Sciatic nerve (tissue), 2 donors: Measurements from ENCODE around the gene RPUSD2. TPM values are rescaled to one million over a fixed set of nuclear protein-coding genes. Genes with fewer than 3 reads are reported as not detected.
"Not testable (repeated sequence)": the region's sequence is repeated elsewhere in the genome, so short reads cannot be mapped to it uniquely, and the experiment has no call there.

ENCODE experiments used
- ATAC-seq: fragments of 200-7000 bp; cut with Tn5 transposase; one replicate; pipeline ENCODE4 v1.9.1; 2020; ENCODE audit warnings: mild to moderate bottlenecking, moderate library complexity
- DNase-seq: peaks from one replicate; pipeline ENCODE4 v3.0.0-alpha.2; 2020; ENCODE audit warnings: low spot score
- intact Hi-C: fragments of 100-400 bp; cut with DNase I; formaldehyde crosslinking; loops from one replicate; pipeline ENCODE4 v1.14.2; 2022
- total RNA-seq: library from RNA; stranded (reverse); fragmentation: NEBNext Ultra II Directional; extraction: Animal tissue kit (Norgen Biotek cat#: 25700); gene quantifications from one replicate; pipeline ENCODE4 v1.2.1, GENCODE V29; 2021
- donor health status: DM: no; HTN: no; CAD: no.
- donor health status: DM: no; HTN: no; CAD: no.

Gene RPUSD2
- total RNA-seq, 1 donor from 2014 or later = 6.1 TPM

- no peak for DNase-seq
- intact Hi-C loops = no loop called here
- no peak for ATAC-seq
These were observed 5.7 kb upstream of the RPUSD2 start for GRCh38 chr15:40563426-40563825.

- DNase-seq = peak; percentile 96
- intact Hi-C loops = no loop called here
- ATAC-seq = peak; percentile 99
These were observed 4.3 kb upstream of the RPUSD2 start, which contains the start of gene CCDC32 for GRCh38 chr15:40564591-40565332. Gene CCDC32, minus strand, starts transcription at chr15:40565042. Its CDS starts 2,027 bp downstream, at chr15:40563015.

GRCh38 chr15:40565333-40566238 is 3.5 kb upstream of the RPUSD2 start:
- ATAC-seq (no peak), DNase-seq (no peak)
- intact Hi-C loops = no loop called here

- intact Hi-C loops = no loop called here
- ATAC-seq (no peak), DNase-seq (no peak)
These were observed 2.0 kb upstream of the RPUSD2 start for GRCh38 chr15:40567111-40567510.

- intact Hi-C loops = no loop called here
These were observed 6.0 kb downstream of the RPUSD2 start for GRCh38 chr15:40575113-40575512.

GRCh38 chr15:40576914-40577313 is 7.8 kb downstream of the RPUSD2 start:
- intact Hi-C loops, DNase-seq, ATAC-seq: not testable (repeated sequence)

More at GRCh38 chr15:40575113-40575512, 6.0 kb downstream of the RPUSD2 start:
- DNase-seq = no peak
- no peak for ATAC-seq

GRCh38 chr15:40578892-40579291 is 9.8 kb downstream of the RPUSD2 start:
- ATAC-seq = no peak
- intact Hi-C loops = no loop called here
- DNase-seq = no peak

GRCh38 chr15:40581796-40582195 is 12.7 kb downstream of the RPUSD2 start:
- DNase-seq, ATAC-seq, intact Hi-C loops: not testable (repeated sequence)

GRCh38 chr15:40582726-40583246 is 13.7 kb downstream of the RPUSD2 start:
- ATAC-seq (peak; percentile 72), DNase-seq (peak; percentile 57)
- intact Hi-C loops = no loop called here

GRCh38 chr15:40584191-40584590 is 15.1 kb downstream of the RPUSD2 start:
- intact Hi-C loops = no loop called here
- DNase-seq (no peak), ATAC-seq (no peak)

- intact Hi-C loops = no loop called here
- DNase-seq = no peak
- no peak for ATAC-seq
These were observed 21.6 kb downstream of the RPUSD2 start for GRCh38 chr15:40590667-40591050.

- ATAC-seq (no peak), DNase-seq (no peak)
- intact Hi-C loops = no loop called here
These were observed 22.3 kb downstream of the RPUSD2 start for GRCh38 chr15:40591389-40591788.

- ATAC-seq (no peak), DNase-seq (no peak)
- intact Hi-C loops = no loop called here
These were observed 24.1 kb downstream of the RPUSD2 start for GRCh38 chr15:40593165-40593564.

GRCh38 chr15:40593588-40594428 is 24.7 kb downstream of the RPUSD2 start, which contains the start of gene KNL1:
Gene KNL1, plus strand, starts transcription at chr15:40594249. Its CDS starts 8,683 bp downstream, at chr15:40602932.
- ATAC-seq (peak; percentile 97), DNase-seq (peak; percentile 94)
- intact Hi-C loops = no loop called here

- DNase-seq = no peak
These were observed 25.3 kb downstream of the RPUSD2 start for GRCh38 chr15:40594429-40594836.

GRCh38 chr15:40595219-40595618 is 26.1 kb downstream of the RPUSD2 start:
- DNase-seq (no peak), ATAC-seq (no peak)
- intact Hi-C loops = no loop called here

More at GRCh38 chr15:40594429-40594836, 25.3 kb downstream of the RPUSD2 start:
- intact Hi-C loops = no loop called here
- ATAC-seq = peak; percentile 31

- intact Hi-C loops = no loop called here
- ATAC-seq (no peak), DNase-seq (no peak)
These were observed 26.7 kb downstream of the RPUSD2 start for GRCh38 chr15:40595773-40596172.

- no peak for DNase-seq
- intact Hi-C loops = no loop called here
These were observed 27.9 kb downstream of the RPUSD2 start for GRCh38 chr15:40597024-40597423.

GRCh38 chr15:40598126-40598525 is 29.0 kb downstream of the RPUSD2 start:
- intact Hi-C loops = no loop called here
- ATAC-seq (no peak), DNase-seq (no peak)

More at GRCh38 chr15:40597024-40597423, 27.9 kb downstream of the RPUSD2 start:
- ATAC-seq = no peak
